GM19043 (cell line): ENCODE results near the gene CCNL2.
A peak's percentile ranks its signal among the peaks of the same experiment; 100 is the strongest.

Source experiments
- ATAC-seq: cut with Tn5 transposase; IDR thresholded peaks from one replicate; pipeline ENCODE4 v1.9.1; 2021; ENCODE audit warnings: low read depth; ENCODE audit not compliant: unreplicated experiment

CCNL2 gene

DNA sequence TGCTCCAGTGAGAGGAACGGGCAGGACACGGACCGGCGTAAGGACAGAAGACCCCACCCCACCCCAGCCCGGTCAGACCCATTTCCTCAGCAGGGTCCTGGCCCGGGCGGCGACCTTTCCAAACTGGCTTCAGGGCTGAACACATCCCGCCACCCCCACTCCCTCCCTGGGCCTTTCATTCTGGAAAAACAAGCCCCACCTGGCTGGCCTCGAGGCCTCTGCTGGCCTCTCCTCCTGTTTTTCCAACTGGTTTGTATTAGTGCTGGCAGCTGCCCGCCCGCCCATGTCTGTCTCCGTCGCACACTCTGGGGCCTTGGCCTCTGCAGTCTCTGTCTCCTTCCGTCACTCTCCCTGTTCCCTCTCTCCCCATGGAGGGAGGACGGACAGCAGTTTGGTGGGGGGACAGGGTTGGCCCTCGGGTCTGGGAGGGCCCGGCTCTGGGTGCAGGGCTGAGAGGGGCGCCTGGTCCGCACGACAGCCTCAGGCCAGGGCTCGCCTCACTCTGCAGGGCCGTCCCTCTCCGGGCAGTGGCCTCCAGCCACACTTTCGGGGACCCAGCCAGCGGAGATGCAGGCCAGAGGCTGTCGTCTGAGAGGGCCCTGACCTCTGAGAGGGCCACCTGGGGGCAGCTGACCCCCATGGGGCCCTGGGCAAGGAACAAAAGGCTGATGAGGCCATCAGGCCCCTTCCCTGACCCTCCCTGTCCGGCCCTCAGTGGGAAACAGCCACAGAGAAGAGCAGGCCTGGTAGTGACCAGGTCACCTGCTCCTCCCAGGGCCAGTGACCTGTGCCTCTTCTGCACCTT is 39.3 kb downstream of the CCNL2 start:
- ATAC-seq: no peak

DNA sequence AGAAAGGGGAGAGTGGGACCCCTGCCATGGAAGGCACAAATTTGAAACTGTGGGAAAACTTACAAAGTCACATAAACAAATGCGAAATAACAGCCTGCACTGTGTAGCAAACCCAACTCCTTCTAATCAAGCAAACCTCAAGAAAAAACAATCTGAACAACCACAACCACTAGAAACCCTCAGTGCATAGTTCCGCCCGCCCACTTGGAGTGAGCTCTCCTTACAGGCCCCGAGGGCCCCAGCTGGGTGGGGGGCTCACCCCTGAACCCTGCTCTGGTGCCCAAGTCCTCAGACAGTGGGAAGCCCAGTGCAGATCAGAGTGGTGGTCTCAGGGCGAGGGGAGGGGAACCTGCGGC is 39.8 kb downstream of the CCNL2 start:
- ATAC-seq: no peak

DNA sequence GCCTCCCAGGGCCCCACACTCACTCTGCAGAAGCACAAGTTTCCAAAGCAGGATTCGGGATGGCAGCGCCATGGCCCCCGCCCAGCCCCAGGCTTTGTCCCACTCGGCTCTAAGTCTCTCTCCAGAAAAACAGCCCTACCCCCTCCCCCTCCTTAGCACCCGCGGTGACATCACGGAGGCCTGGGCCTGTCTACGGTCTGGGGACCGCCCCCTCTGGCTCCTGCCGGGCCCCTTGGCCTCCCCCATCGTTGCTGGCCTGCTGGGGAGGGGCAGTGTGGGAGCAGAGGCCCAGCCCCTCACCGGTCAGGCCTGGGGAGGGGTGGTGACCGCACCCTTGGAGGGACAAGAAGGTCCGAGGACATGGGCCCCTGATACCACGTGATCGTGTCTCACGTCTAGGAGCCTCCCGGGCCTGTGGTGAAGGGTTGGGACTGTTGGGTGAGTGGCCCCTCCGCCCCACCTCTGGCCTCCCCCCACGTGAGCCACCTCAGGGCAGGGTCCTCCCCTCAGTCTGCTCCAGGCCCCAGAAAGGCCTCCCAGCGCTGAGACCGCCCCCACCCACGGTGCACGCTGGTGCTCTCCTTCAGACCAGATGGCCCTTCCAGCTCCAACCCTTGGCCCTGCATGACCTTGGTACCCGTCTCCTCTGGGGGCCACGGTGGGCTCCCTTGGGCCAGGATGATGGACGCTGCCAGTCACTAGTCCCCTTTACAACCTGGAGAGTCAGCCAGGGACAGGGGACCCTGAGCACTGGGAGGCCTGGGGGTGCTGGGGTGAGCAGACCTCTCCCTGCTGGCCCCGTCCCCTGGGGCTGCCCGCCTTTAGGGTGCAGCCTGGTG is 40.5 kb downstream of the CCNL2 start, which contains the start of gene MXRA8:
MXRA8 (minus strand) TSS at position 123 of the 839 bp plus-strand sequence; CDS start at position 72, 51 bp downstream.
- ATAC-seq: no peak

DNA sequence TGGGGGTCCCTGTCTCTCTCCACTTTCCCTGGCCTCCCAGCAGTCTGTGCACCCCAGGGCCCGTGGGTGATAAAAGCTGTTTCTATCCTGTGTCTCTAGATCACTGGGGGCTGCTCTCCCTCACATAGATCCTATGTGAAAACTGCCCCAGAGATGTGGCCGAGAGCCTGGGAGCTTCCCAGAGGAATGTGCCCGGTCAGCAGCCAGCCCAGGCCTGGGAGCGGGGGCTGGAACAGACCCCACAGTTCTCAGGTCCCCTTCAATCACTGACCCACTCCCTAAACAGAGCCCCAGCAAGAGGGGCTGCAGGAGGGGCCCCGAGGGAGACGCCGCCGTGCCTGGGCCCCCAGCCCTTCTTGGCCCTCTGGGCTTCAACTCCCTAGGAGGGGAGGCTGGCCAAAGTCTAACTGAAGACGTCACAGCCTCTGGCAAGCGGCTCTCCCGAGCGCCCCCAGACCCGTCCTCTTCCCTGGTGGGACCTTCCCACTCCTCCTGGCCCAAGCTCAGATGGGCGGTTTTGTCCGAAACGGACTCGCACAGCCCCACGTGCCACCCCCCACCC is 41.2 kb downstream of the CCNL2 start:
- ATAC-seq: no peak

DNA sequence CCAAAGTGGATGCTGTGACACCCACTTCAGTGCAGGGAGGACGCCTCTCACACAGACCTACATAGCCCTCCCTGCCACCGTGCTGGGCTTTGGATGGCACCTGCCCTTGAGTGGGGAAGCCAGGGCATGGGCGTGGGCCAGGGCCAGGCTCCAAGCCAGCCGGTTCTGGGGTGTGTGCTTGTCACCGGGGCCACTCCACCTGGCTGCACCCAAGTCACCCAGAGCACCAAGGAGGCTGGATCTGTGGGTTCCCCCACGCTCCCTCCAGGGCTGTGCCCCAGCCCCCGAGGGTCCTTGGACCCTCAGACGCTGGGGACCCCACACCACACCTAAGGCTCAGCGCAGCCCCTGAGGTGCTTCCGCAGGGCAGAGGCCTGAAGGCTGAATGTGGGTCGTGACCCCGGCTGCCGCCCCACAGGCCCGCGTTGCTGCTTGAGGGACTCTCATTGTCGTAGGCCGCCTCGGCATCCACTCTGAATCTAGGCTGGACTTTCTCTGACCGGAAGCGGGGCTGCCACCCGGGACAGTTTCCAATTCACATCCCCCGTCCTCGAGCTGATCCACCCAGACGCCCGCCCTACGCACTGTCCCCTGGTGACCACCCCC is 42.2 kb downstream of the CCNL2 start:
- ATAC-seq: no peak

DNA sequence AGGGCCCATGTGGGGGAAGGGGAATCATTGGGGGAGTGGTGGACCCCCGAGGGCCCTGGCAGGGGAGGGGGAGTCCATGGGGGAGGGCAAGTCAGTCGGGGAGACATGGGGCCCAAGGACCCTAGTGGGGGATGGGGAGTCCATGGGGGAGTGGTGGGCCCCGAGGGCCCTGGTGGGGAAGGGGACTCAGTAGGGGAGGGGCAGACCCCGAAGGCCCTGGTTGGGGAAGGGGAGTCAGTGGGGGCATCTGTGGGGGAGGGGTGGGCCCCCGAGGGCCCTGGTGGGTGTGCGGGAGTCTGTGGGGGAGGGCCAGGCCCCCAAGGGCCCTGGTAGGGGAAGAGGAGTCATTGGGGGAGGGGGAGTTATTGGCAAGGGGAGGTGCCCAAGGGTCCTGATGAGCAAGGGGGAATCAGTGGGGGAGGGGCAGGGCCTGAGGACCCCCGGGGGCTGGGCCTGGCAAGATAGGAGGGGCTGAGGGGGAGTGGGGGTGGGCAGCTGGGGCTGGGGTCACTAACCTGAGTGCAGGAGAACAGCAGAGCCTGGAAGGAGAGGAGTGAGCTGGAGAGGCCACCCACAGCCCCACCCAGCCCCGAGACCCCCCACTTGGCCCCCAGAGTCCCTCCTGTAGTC is 42.9 kb downstream of the CCNL2 start:
- no peak for ATAC-seq

DNA sequence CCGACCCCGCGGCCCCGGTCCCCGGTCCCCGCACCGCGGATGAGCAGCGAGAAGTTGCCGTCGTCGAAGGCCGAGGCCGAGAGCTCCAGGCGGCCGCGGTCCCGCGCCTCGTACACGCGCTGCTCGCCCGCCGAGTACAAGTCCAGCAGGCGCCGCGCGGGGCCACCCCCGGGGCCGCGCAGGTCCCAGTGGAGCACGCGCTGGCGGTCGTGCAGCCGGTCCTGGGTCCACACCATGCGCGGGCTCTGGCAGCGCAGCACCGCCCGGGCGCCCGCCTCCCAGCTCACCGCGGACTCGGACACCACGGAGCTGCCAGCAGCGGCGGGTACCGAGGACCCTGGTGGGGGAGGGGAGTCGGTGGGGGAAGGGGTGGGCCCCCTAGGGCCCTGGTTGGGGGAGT is 43.7 kb downstream of the CCNL2 start:
- ATAC-seq: no peak

DNA sequence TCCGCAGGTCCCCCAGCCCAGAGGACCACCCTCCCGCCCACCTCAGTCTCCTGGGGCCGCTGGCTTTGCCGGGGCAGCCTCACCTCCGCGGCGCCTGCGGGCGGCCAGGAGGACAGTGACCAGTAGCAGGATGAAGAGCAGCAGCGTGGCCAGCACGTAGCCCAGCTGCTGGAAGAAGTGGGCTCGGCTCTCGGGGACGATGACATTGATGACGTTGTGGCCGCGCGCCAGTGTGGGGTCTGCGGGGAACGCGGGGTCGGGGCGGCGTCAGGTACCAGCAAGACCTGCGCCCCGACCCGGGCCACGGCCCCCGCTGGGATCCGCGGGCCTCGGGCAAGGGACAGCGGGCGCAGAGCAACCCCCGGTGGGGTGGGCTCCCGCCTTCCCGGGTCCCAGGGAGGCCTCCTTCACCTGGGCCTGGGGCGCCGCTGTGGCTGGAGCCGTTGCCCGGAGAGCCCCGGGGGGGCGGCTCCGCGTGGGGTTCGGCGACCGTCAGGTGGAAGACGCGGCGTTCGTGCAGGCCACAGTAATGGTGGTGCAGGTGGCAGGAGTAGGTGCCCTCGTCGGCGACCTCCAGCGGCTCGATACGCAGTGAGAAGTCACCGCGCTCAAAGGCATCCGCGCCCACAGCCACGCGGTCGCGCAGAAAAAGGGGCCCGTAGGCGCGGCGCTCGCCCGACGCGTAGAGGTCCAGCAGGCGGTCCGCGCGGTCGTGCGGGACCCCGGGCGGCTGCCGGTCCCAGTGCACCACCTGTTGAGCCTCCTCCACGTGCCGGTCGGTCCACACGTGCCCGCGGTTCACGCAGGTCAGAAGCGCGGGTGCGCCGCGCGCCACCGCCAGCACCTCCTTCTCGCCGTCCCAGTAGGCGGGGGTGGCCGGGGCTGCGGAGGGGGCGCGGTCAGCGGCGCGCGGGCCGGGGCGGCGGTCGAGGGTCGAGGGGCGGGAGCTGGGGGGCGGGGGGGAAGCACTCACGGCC is 44.6 kb downstream of the CCNL2 start:
- ATAC-seq: no peak

DNA sequence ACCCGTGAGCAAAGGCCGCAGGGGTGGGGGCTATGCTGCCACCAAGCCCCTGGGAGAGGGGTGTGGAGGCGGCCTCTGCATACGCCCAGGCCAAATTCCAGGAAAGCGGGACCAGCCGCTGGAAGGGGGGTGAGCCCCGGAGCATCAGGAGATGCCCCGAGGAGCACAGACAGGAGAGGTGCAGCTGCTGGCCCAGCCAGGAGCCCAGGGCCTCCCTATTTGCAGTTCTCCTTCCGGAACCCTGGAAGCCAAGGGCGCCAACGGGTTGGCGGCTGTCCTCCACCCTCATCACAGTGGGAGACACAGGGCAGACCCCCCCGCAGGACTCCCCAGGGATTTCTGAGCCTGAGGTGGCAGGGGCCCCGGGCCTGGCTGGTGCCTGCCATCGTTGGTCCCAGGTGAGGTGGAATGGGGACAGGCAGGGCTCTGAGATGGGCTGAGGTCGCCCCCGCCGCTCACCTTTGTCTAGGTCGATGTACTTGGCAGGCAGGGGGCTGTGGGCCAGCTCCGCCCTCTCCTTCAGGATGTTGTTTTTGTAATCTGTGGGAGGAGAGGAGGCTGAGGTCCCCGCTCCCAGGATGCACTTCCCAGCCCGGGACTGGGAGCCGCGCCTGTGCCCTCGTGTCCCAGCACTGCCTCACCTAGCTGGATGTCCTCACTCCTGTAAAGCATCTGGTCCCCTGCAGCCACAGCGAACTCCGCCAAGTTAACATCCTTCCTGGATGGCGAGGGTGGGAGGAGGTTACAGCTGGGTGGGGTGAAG is 45.6 kb downstream of the CCNL2 start:
- ATAC-seq: no peak

DNA sequence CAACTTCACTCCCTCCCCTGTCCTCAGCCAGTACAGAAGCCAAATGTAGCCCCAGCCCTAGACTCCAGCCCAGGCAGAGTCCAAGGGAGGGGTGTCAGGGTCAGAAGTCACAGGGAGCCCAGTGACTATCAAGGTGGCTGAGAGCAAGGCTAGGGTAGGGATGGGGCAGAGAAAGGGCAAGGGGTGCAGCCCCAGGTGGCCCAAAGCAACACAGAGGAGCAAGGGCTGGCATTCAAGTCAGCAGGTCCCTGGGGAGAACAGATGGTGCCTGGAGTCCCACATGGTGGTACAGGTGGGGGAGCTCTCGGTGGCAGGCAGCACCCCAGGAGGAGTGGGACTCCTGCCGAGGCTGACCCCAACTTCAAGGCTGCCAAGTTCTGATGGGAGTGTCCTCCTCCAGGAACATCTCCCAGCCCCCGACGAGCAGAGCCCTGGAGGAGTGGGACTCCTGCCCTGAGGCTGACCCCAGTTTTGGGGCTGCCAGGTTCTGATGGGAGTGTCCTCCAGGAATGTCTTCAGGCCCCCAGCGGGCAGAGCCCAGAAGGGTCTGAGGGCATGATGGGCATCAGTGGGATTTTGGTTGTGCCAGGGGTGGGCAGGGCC is 46.2 kb downstream of the CCNL2 start:
- no peak for ATAC-seq

DNA sequence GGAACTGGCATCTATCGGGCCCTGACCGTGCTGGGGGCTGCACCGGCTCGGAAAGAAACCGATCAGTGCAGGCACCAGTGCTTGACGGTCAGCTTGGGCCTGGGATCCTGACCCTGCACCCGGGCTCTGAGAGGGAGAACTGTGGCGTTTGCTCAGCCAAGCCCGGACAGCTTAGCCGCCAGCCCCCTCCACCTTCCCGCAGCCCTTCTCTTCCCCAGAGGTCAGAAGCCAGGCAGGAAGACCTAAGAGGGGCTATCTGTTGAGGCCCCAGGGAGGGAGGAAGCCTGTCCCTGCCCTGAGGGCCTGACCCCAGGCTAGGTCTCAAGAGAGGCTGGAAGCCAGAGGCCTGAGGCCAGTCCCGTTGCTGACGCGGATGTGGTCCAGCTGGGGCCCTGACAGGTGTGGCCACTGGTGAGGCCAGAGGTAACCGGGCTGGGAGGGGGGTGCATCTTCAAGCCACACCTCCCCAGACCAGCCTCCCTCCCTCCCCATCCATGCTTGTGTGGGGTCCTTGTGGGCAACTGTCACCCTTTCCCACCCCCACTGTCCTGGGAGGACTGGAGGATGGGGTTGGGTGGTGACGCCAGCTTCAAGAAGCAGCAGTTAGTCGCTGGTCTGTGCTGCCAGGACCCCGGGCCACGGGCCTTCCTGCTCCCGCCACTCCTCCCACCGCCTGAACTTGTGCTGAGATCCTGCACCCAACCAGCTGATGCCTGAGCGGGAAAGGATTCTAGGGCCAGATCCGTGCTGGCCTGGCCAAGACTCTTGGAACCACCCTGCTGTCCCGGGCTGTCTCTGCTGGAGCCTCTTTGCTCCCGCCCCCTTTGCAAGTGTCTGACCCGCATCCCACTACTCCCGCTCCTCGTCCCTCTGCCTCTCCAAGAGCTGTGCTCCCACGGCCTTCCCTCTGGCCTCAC is 47.4 kb downstream of the CCNL2 start:
- no peak for ATAC-seq

DNA sequence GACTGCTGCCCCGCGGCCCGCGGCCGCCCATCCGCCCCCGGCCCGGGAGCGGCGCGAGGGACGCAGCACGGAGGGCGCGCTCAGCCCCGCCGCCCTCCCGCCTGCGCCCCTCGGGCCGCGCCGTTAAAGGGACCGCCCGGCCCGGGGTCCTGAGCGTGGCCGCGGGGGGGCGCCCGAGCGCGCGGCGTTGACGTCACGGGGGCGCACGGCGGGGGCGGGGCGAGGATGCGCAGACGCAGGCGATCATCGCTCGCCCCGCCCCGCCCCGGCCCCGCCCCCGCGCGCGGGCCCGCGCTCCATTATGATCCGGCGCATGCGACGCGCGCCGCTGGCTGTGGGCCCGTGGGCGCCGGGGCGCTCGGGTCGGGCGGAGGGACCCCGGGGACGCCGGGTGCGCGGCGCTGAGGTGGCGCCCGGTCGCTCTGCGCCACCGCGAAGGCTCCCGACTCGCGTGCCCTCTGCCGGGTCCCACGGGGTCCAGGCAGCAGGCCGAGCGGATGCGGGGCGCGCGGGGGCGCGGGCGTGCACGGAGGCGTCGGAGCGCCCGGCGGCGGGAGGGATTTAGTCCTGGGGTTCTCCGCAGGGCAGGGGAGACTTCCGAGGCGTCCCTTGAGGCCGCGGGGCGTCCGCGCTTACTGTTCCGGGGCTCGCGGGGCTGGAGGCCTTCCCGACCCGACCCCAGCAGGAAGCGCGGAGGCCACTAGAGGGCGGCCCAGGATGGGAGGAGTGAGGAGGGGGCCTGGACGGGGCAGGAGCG is 49.7 kb downstream of the CCNL2 start, which contains the start of gene DVL1:
DVL1 (minus strand) TSS at position 163 of the 757 bp plus-strand sequence. CDS start 353 bp downstream, outside the sequence.
- ATAC-seq: peak; percentile 47

DNA sequence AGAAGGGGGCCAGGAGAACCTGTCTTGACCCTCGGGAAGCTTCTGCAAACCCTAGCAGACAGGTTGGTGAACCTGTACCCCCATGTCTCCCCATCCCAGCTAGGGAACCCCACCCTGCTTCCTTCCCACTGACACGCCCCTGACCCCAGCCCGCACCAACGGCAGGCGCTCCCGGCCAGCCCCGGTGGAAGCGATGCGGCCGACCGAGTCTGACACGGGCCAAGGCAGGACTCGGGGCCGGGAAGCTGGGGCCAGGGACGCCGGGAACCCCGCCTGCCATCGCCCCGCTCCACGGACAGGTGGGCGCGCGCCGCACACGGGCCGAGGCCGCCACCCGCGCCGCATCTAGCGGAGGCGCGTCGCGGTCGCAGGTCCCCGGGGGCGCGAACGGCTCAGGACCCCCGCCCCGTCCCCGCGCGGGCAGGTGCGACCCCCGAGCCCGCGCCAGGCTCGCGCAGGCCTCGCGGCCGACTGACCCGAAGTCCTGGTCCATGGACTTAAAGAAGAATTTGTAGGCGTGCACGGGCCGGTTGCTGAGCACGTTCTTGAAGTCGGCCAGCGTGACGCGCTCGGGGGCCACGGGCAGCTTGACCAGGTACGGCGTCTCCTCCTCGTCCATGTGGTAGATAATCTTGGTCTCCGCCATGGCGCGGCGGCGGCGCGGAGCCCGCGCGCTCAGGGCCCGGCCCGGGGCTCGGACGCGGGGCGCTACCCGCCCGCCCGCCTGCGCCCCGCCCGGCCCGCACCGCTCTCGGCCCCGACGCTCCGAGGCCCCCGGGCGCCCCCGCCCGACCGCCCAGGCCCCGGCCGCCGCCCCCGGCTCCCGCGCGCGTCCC is 50.5 kb downstream of the CCNL2 start:
- no peak for ATAC-seq

DNA sequence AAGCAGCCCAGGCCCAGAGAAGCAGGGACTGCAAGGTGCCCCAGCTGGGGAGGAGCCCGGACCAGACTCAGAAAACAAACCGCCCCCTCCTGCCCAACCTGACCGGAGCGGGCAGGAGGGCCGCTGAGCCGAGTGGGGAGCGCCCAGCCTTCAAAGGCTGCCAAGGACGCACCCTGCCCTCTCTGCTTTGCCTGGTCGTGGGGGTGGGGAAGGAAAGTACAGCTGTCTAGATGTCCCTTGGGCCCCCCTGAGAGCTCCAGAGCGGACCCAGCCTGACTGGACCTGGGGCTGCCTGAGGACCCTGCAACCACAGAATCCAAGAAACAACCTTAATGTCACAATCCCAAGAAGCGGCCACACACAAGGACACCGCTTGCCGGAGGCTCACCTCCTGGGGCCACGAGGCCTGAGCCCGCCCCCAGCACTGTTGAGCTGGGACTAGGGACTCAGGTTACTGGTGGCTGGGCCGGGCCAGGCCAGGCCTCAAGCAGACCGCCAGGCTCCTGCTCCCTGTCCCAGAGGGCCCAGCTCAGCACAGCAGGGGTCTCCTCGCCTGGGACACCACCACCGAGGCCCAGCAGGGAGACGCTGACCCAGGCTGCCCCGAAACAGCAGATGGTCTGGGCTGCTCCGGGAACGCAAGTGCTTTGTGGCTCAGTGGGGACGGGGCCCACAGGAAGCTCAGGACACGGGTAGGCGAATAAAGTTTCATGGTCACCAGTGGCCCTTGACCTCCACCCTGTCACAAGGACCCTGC is 51.3 kb downstream of the CCNL2 start:
- no peak for ATAC-seq
